GM12891 (cell line): Measurements from ENCODE around the gene ALKBH5.

ENCODE experiments used
- POLR2AphosphoS5 ChIP-seq: IDR thresholded peaks from 2 replicates; pipeline ENCODE4 v1.6.1; 2011; ENCODE audit warnings: low read depth, low read length, control low read depth
- POU2F2 ChIP-seq: IDR thresholded peaks from 2 replicates; pipeline ENCODE4 v1.6.1; 2011; ENCODE audit warnings: low read depth, mild to moderate bottlenecking, control low read depth, low read length, moderate library complexity
- TAF1 ChIP-seq: IDR thresholded peaks from 2 replicates; pipeline ENCODE4 v1.6.1; 2011; ENCODE audit warnings: low read depth, low read length, control low read depth

DNA sequence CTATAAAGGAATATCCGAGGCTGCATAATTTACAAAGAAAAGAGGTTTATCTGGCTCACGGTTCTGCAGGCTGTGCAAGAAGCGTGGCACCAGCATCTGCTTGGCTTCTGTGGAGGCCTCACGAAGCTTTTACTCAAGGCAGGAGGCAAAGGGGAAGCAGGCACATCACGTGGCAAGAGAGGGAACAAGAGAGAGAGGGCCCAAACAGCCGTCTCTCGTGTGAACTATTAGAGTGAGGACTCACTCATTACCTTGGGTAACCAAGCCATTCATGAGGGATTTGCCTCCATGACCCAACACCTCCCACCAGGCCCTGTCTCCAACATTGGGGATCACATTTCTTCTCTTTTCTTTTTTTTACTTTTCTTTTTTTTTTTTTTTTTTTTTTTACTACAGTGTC is 7.5 kb upstream of the ALKBH5 start:
- TF ChIP-seq POLR2AphosphoS5: no peak
- TF ChIP-seq POU2F2: no peak
- no peak for TF ChIP-seq TAF1
